Left renal pelvis (tissue), 4 donors: ENCODE data around the gene ARL13A. TPM values are rescaled to one million over a fixed set of nuclear protein-coding genes. Genes with fewer than 3 reads are reported as not detected.
A peak's percentile ranks its signal among the peaks of the same experiment; 100 is the strongest.
"Not testable (repeated sequence)": the region's sequence is repeated elsewhere in the genome, so short reads cannot be mapped to it uniquely, and the experiment has no call there.

ENCODE experiments used
- DNase-seq, 4 donors: peaks; one replicate each; pipeline ENCODE4 v3.0.0-alpha.2; 2013; ENCODE audit warnings: low read depth in 4 of 4, low spot score in 3 of 4
- polyA plus RNA-seq, 4 donors: library from polyadenylated mRNA; unstranded; fragments of 120-200 nt; gene quantifications; one replicate each; pipeline ENCODE4 v1.2.1, GENCODE V29; 2013; ENCODE audit not compliant: insufficient read length in 4 of 4

The ARL13A gene
- polyA plus RNA-seq: under 1 TPM in 3 of 4 donors, not detected in 1; 0.25 to 0.61 (median 0.34) TPM

- no peak for DNase-seq
These were observed at the start of gene ARL13A for GRCh38 chrX:100969408-100969807. Gene ARL13A, plus strand, starts transcription at chrX:100969708. Its CDS starts 3,982 bp downstream, at chrX:100973690.

DNA sequence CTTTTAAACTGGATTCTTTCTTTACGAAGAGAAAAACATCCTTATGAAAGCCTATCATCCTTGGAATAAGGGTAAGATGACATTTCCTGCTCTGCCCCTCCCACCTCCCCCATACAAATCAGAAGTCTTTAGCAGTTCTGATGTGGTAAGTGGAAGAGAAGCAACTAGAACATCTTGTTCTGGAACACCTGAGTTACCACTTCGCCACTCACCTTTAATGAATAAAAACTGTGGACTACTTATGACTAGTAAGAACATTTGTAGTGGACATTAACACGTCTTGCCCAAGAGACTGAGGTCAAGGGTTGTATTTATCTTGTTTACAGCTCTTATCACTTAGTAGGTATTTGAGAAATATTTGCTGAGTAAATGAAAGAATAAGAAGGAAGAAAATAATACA, 45.1 kb upstream of the ARL13A start:
- DNase-seq: no peak

- DNase-seq: no peak
These were observed 43.1 kb upstream of the ARL13A start for GRCh38 chrX:100926453-100926852.

DNA sequence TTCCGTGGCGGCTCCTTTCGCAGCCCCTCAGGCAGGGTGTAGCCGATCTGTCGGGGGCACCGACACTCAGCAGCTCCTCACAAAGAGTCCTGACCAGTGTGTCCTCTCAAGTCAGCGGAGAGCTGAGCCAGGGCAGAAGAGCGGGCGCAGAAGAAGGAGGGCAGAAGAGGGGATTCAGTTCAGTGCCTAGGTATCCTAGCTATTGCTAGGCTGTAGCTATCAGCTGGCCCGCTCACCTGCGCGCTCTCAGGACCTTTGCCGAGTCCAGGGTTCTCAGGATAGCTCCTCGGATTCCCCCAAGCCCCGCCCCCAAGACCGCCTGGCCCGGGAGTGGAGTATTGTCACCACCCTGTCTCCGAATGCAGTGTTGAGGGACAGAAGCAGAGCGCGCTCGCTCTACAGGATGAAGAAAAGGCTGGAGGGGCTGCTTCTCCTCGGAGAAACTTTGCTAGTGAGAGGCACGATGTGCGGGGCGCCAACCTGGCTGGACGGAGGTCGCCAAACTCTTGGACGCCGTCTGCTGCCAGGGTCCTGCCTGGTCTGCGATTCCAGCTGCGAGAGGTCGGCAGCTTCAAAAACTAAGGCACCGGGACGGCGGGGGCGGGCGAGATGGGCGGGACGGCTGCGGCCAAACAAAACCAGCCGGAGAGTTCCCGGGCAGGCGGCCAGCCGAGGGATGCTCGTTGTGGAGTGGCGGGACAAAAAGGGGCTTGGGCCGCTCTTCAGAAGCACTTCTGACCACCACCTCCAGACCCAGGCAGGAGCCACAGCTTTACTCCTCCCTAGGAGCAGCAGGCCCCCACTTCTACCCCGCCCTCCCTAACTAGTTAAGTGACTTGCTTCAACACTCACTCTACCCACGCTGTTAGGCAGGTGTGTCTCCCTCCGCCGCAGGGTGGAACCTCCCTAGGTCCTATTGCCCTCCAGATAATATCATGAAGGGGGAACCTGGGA, 40.6 kb upstream of the ARL13A start, which contains the start of gene XKRX:
XKRX (minus strand) TSS at position 258 of the 954 bp plus-strand sequence. CDS start 613 bp downstream, outside the sequence.
- DNase-seq: peak in 1 of 4 donors; percentile 2

DNA sequence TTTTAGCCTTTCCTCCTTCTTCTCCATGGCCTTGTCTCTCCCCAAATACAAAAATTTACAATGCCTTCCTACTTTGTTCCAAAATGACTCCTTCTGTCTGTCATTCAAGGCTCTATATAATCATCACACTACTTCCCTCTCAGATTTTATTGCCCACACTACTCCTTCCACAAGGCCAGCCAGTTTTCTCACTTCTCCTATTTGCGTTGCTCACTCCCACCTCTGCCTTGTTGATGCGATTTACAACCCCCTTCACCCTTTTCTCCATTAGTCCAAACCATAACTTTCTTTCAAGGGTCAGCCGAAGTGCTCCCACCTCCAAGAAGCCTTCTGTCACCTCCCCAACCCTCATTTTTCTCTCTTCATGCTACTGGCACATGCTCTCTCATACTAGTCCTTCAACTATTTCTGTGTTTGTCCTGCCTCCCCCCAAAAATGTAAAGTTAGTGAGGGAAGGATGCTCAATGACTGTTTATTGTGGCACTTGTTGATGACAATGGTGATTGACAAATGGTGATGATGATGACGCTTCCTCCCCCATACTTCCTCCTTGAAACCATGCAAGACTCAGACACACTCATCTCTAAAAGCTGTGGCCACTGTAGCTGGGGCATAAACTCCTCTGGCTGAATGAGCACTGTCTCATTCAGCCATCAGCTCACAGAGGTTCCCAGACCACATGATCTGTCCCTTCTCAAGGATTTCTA, 38.1 kb upstream of the ARL13A start:
- no peak for DNase-seq

GRCh38 chrX:100931925-100932285, 37.6 kb upstream of the ARL13A start:
- DNase-seq: no peak

DNA sequence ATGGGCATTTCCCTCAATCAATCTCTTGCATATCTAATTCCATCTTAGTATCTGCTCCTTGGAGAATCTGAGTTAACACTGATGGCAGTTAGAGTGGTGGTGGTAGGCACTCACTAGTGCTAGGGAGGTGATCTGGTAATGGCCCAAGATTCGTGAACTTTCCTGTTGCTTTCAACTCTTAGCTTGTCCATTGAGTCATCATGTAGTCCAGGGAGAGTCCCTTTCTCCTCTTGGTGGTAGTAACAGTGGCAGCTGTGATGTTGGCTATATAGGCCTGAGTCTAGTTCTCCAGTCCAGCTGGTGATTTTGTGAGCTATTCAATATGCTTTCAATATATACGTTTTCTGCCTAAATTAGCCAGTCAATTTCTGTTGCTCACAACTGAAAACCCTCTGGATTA, 33.7 kb upstream of the ARL13A start:
- DNase-seq: no peak

- no peak for DNase-seq
These were observed 30.2 kb upstream of the ARL13A start for GRCh38 chrX:100939333-100939732.

GRCh38 chrX:100944601-100945000, 24.9 kb upstream of the ARL13A start:
- no peak for DNase-seq

- DNase-seq: no peak
These were observed 23.1 kb upstream of the ARL13A start for GRCh38 chrX:100946299-100946927.

DNA sequence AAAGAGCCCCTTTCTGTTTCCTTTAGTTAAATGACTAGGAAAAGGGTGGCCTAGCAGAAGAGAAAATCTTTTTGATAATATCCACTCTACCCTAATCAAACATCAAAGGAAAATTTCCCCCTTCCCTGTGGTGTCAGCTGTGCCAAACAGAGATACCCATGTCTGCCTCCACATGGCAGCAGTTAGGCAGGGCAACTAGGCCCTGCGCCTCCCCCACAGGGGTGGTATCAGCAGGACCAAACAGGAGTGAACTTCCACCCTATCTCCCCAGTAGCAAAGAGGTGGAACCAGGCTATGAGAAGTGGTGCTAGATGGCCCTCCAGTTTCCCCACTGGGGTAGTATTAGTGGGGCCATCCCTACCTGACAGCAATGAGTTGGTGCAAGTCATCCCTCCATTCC, 21.0 kb upstream of the ARL13A start:
- DNase-seq: no peak

- DNase-seq: no peak
These were observed 6.7 kb upstream of the ARL13A start for GRCh38 chrX:100962811-100963210.

DNA sequence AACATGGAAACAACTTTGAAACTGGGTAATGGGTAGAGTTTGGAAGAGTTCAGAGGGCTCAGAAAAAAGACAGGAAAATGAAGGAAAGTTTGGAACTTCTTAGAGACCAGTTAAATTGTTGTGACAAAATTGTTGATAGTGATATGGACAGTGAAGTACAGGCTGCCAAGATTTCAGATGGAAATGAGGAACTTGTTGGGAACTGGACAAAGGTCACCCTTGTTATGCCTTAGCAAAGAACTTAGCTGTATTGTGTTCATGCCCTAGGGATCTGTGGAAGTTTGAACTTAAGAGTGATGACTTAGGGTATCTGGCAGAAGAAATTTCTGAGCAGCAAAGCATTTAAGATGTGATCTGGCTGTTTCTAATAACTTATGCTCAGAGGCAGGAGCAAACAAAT, 5.1 kb upstream of the ARL13A start:
- no peak for DNase-seq

GRCh38 chrX:100969936-100970335, 428 bp downstream of the ARL13A start:
- DNase-seq: no peak

GRCh38 chrX:100973411-100973810, 3.9 kb downstream of the ARL13A start:
- no peak for DNase-seq

DNA sequence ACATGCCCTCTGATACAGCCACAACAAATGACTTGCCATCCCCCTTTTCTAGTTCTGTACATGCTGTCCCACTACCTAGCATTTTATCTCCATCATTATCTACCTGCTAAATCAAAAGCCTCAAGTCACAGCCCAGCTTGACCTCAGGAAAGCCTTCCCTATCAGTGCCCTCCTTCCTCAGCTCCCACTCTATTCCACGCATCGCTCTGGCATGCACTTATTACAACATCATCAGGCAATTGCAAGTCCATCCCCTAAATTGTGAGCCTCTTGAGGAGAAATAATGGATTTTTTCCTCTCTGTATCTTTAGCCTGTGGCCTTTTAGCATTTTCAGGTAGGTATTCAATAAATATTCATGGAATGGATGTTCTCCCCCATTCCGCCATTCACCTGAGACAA, 5.7 kb downstream of the ARL13A start:
- no peak for DNase-seq

GRCh38 chrX:100976211-100976610, 6.7 kb downstream of the ARL13A start:
- DNase-seq: no peak

GRCh38 chrX:100979881-100980607, 10.5 kb downstream of the ARL13A start:
- DNase-seq: no peak

DNA sequence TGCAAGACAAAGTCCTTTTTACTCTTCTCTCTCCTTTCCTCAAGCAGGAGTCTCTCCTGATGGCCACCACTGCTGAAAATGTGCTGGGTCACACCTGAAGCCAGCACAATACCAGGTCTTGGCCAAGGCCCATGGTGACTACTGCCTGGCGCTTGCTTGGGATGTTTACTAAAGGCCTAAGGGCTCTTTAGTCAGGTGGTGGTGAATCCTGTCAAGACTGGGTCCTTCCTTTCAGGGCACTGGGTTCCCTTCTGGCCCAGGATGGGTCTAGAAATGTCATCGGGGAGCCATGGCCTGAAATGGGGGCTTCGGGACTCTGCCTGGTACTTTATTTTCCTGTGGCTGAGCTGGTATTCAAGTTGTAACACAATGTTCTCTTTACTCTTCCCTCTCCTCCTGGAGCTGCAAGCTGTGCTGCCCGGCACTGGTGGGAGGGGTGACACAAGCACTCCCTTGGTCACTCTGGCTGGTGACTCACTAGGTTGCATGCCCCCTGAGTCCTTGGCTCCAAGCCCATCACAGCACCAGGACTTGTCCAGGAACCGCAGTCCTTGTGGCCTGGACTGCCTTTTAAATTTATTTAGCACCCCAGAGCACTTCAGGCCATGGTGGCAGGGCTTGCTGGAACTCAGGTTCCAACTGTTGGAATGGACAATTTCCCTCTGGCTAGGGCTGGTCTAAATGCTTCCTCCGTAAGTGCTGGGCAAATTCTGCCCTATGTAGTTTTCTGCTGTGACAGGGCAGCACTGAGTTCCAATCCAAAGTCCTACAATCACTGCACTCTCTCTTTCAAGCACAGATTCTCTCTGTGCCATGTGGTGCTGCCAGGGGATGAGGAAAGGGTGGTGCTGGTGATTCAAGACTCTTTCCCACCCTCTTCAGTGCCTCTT, 11.3 kb downstream of the ARL13A start:
- no peak for DNase-seq

DNA sequence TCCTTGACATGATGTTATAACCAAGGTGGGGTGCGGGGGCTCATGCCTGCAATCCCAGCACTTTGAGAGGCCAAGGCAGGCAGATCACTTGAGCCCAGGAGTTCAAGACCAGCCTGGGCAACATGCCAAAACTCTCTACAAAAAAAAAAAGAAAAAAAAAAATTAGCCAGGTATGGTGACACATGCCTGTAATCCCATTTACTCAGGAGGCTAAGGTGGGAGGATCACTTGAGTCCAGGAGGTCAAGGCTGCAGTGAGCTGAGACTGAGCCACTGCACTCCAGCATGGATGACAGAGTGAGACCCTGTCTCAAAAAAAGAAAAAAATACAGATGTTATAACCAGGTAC, 12.0 kb downstream of the ARL13A start:
- DNase-seq: not testable (repeated sequence)
